ENCODE data around the gene PJA2.

PJA2 gene

GRCh38 chr5:109318455-109319108 lies 91.2 kb downstream of the PJA2 start:
- Histone ChIP-seq H2BK15ac (replicated peaks; ENCODE audit: low read depth) (no peak overlapping the region), H4K5ac (ENCODE audit: low read length) (no peak overlapping the region), H3K4me1 (ENCODE audit: control insufficient read depth, low read depth, low read length) (peaks cover 3% of the 10 kb centered on the region), H2BK120ac (ENCODE audit: low read depth, low read length) (no peak overlapping the region), H3K23ac (ENCODE audit: low read length) (no peak overlapping the region), H3K56ac (ENCODE audit: low read length) (no peak overlapping the region), H3K9ac (ENCODE audit: low read length) (no peak overlapping the region), H3K36me3 (ENCODE audit: control insufficient read depth, insufficient read depth, low read length) (no peaks in the 10 kb centered on the region), H3K79me1 (ENCODE audit: low read length) (no peaks in the 10 kb centered on the region), H3K4me2 (ENCODE audit: low read length) (no peak overlapping the region), H3K18ac (ENCODE audit: low read length) (no peak overlapping the region), H3K27me3 (ENCODE audit: insufficient read depth, low read length, poor library complexity) (no peaks in the 10 kb centered on the region), H4K8ac (ENCODE audit: low read depth, low read length) (no peak overlapping the region), H2BK5ac (ENCODE audit: low read length) (no peak overlapping the region), H2AK5ac (ENCODE audit: low read length) (no peak overlapping the region), H3K4ac (ENCODE audit: low read depth, low read length) (no peak overlapping the region), H3K79me2 (ENCODE audit: control insufficient read depth, insufficient read depth, low read length) (no peaks in the 10 kb centered on the region), H3K27ac (ENCODE audit: low read depth, low read length) (no peak overlapping the region), H3K4me3 (ENCODE audit: low read length) (no peak overlapping the region)
- WGBS (ENCODE audit: extremely low coverage, insufficient coverage, low lambda C conversion rate): no CpG with 5 or more reads among the region's 9 CpGs
- no peak for DNase-seq

DNA sequence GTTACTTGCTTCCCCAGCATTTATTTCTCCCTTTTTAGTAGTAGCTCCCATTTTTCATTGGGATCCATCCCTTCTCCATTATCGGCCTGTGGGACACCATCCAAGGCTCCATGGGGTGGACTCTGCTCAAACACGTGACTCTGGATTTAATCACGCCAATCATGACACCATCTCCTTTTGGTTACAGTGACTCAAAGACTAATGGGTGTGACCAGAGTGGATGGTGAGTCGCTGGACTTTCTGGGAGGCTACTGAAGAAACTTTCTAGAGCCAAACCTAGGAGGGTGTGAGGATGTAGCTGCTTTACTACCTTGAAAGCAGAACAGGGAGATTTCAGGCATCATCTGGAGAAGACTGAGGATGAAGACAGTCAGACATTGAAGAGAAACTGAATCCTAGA lies 93.1 kb downstream of the PJA2 start:
- Histone ChIP-seq H3K4ac (ENCODE audit: low read depth, low read length) (no peak overlapping the region), H4K8ac (ENCODE audit: low read depth, low read length) (no peak overlapping the region), H2AK5ac (ENCODE audit: low read length) (no peak overlapping the region), H4K5ac (ENCODE audit: low read length) (no peak overlapping the region), H3K56ac (ENCODE audit: low read length) (no peak overlapping the region), H2BK5ac (ENCODE audit: low read length) (no peak overlapping the region), H3K79me2 (ENCODE audit: control insufficient read depth, insufficient read depth, low read length) (no peaks in the 10 kb centered on the region), H3K27me3 (ENCODE audit: insufficient read depth, low read length, poor library complexity) (no peaks in the 10 kb centered on the region), H3K4me1 (ENCODE audit: control insufficient read depth, low read depth, low read length) (peaks cover 3% of the 10 kb centered on the region), H2BK120ac (ENCODE audit: low read depth, low read length) (no peak overlapping the region), H3K27ac (ENCODE audit: low read depth, low read length) (no peak overlapping the region), H3K23ac (ENCODE audit: low read length) (no peak overlapping the region), H3K4me3 (ENCODE audit: low read length) (no peak overlapping the region), H3K79me1 (ENCODE audit: low read length) (no peaks in the 10 kb centered on the region), H3K4me2 (ENCODE audit: low read length) (no peak overlapping the region), H2BK15ac (replicated peaks; ENCODE audit: low read depth) (no peak overlapping the region), H3K36me3 (ENCODE audit: control insufficient read depth, insufficient read depth, low read length) (no peaks in the 10 kb centered on the region), H3K18ac (ENCODE audit: low read length) (no peak overlapping the region), H3K9ac (ENCODE audit: low read length) (no peak overlapping the region)
- DNase-seq: no peak
- WGBS (ENCODE audit: extremely low coverage, insufficient coverage, low lambda C conversion rate): no CpG with 5 or more reads among the region's 4 CpGs

GRCh38 chr5:109315245-109315644 lies 94.5 kb downstream of the PJA2 start:
- DNase-seq: no peak
- Histone ChIP-seq H4K8ac (ENCODE audit: low read depth, low read length) (no peak overlapping the region), H3K36me3 (ENCODE audit: control insufficient read depth, insufficient read depth, low read length) (no peaks in the 10 kb centered on the region), H3K27me3 (ENCODE audit: insufficient read depth, low read length, poor library complexity) (no peaks in the 10 kb centered on the region), H2BK120ac (ENCODE audit: low read depth, low read length) (no peak overlapping the region), H3K27ac (ENCODE audit: low read depth, low read length) (no peak overlapping the region), H4K5ac (ENCODE audit: low read length) (no peak overlapping the region), H3K4me1 (ENCODE audit: control insufficient read depth, low read depth, low read length) (peaks cover 3% of the 10 kb centered on the region), H3K9ac (ENCODE audit: low read length) (no peak overlapping the region), H3K4ac (ENCODE audit: low read depth, low read length) (no peak overlapping the region), H3K18ac (ENCODE audit: low read length) (no peak overlapping the region), H3K4me3 (ENCODE audit: low read length) (no peak overlapping the region), H3K23ac (ENCODE audit: low read length) (no peak overlapping the region), H3K56ac (ENCODE audit: low read length) (no peak overlapping the region), H3K4me2 (ENCODE audit: low read length) (no peak overlapping the region), H3K79me1 (ENCODE audit: low read length) (no peaks in the 10 kb centered on the region), H2BK5ac (ENCODE audit: low read length) (no peak overlapping the region), H2AK5ac (ENCODE audit: low read length) (no peak overlapping the region), H2BK15ac (replicated peaks; ENCODE audit: low read depth) (no peak overlapping the region), H3K79me2 (ENCODE audit: control insufficient read depth, insufficient read depth, low read length) (no peaks in the 10 kb centered on the region)
- no CpG with 5 or more reads among the region's 1 CpG for WGBS (ENCODE audit: extremely low coverage, insufficient coverage, low lambda C conversion rate)

DNA sequence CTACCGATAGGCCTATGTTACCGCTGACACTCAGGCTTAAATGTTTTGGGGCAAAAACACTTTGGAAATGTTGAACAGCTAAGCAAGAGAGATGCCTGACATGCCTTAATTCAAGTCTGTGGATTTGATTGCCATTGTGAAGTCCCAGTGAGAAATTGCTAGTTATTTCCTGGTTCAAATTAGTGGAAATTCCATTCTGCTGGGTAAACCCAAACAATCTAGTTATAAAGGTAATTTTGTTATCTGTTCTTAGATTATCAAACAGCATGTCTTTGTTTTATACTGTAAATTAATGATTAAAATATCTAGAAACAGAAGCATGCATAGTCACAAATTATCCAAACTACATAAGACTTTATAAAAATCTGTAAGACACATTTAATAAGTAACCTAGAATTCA lies 96.6 kb downstream of the PJA2 start:
- Histone ChIP-seq H3K4me1 (ENCODE audit: control insufficient read depth, low read depth, low read length) (peaks cover 3% of the 10 kb centered on the region), H2BK15ac (replicated peaks; ENCODE audit: low read depth) (no peak overlapping the region), H3K79me2 (ENCODE audit: control insufficient read depth, insufficient read depth, low read length) (no peaks in the 10 kb centered on the region), H3K4ac (ENCODE audit: low read depth, low read length) (no peak overlapping the region), H4K5ac (ENCODE audit: low read length) (no peak overlapping the region), H3K36me3 (ENCODE audit: control insufficient read depth, insufficient read depth, low read length) (no peaks in the 10 kb centered on the region), H3K4me2 (ENCODE audit: low read length) (no peak overlapping the region), H2BK120ac (ENCODE audit: low read depth, low read length) (no peak overlapping the region), H3K56ac (ENCODE audit: low read length) (no peak overlapping the region), H3K79me1 (ENCODE audit: low read length) (no peaks in the 10 kb centered on the region), H3K9ac (ENCODE audit: low read length) (no peak overlapping the region), H2BK5ac (ENCODE audit: low read length) (no peak overlapping the region), H4K8ac (ENCODE audit: low read depth, low read length) (no peak overlapping the region), H3K18ac (ENCODE audit: low read length) (peak overlapping the region; percentile 13), H2AK5ac (ENCODE audit: low read length) (no peak overlapping the region), H3K27ac (ENCODE audit: low read depth, low read length) (no peak overlapping the region), H3K27me3 (ENCODE audit: insufficient read depth, low read length, poor library complexity) (no peaks in the 10 kb centered on the region), H3K23ac (ENCODE audit: low read length) (no peak overlapping the region), H3K4me3 (ENCODE audit: low read length) (no peak overlapping the region)
- peak; percentile 19 for DNase-seq
- WGBS (ENCODE audit: extremely low coverage, insufficient coverage, low lambda C conversion rate): no CpG with 5 or more reads among the region's 2 CpGs

DNA sequence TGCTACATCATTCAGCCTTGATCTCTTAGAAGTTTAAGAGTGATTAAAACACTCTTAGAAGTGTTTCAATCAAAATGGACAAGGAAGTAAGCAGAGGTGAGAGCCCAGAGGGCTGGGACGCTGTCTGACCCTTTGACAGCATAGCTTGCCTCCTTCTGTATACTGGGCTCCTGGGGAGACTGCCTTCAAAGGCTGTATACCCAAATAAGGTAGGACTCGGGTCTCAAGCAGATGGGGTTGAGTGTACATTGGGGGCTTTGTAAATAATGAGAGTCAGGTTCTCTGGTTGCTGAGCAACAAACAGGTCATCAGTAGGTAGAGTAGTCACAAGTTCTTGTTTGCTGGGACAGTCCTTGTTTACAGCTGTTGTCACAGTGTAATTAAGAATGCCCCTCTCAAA lies 97.1 kb downstream of the PJA2 start:
- no peak overlapping the region for H3K27ac ChIP-seq (ENCODE audit: low read depth, low read length)
- H2BK15ac ChIP-seq (replicated peaks; ENCODE audit: low read depth): no peak overlapping the region

GRCh38 chr5:109310315-109310714 lies 99.5 kb downstream of the PJA2 start:
- H2AK5ac ChIP-seq (ENCODE audit: low read length): no peak overlapping the region
- no peaks in the 10 kb centered on the region for H3K79me2 ChIP-seq (ENCODE audit: control insufficient read depth, insufficient read depth, low read length)
- H3K4me3 ChIP-seq (ENCODE audit: low read length): no peak overlapping the region
- H3K4me1 ChIP-seq (ENCODE audit: control insufficient read depth, low read depth, low read length): peaks cover 3% of the 10 kb centered on the region
- H2BK5ac ChIP-seq (ENCODE audit: low read length): no peak overlapping the region
- H2BK120ac ChIP-seq (ENCODE audit: low read depth, low read length): no peak overlapping the region
- no peaks in the 10 kb centered on the region for H3K27me3 ChIP-seq (ENCODE audit: insufficient read depth, low read length, poor library complexity)
- no peak overlapping the region for H3K18ac ChIP-seq (ENCODE audit: low read length)
- H3K56ac ChIP-seq (ENCODE audit: low read length): no peak overlapping the region
- no peak overlapping the region for H3K4me2 ChIP-seq (ENCODE audit: low read length)
- H3K23ac ChIP-seq (ENCODE audit: low read length): no peak overlapping the region
- no peak overlapping the region for H4K5ac ChIP-seq (ENCODE audit: low read length)
- H2BK15ac ChIP-seq (replicated peaks; ENCODE audit: low read depth): no peak overlapping the region
- H3K79me1 ChIP-seq (ENCODE audit: low read length): no peaks in the 10 kb centered on the region
- H3K9ac ChIP-seq (ENCODE audit: low read length): no peak overlapping the region
- H3K27ac ChIP-seq (ENCODE audit: low read depth, low read length): no peak overlapping the region
- no peak overlapping the region for H3K4ac ChIP-seq (ENCODE audit: low read depth, low read length)
- no peak for DNase-seq
- H4K8ac ChIP-seq (ENCODE audit: low read depth, low read length): no peak overlapping the region
- WGBS (ENCODE audit: extremely low coverage, insufficient coverage, low lambda C conversion rate): no CpG with 5 or more reads among the region's 3 CpGs
- H3K36me3 ChIP-seq (ENCODE audit: control insufficient read depth, insufficient read depth, low read length): no peaks in the 10 kb centered on the region

More for the DNA sequence above, 97.1 kb downstream of the PJA2 start:
- Histone ChIP-seq H3K27me3 (ENCODE audit: insufficient read depth, low read length, poor library complexity) (no peaks in the 10 kb centered on the region), H2BK120ac (ENCODE audit: low read depth, low read length) (no peak overlapping the region), H3K18ac (ENCODE audit: low read length) (peak overlapping the region; percentile 13), H4K8ac (ENCODE audit: low read depth, low read length) (no peak overlapping the region), H2AK5ac (ENCODE audit: low read length) (no peak overlapping the region), H3K4me1 (ENCODE audit: control insufficient read depth, low read depth, low read length) (peaks cover 3% of the 10 kb centered on the region), H3K4ac (ENCODE audit: low read depth, low read length) (no peak overlapping the region), H3K56ac (ENCODE audit: low read length) (no peak overlapping the region), H3K23ac (ENCODE audit: low read length) (no peak overlapping the region), H3K36me3 (ENCODE audit: control insufficient read depth, insufficient read depth, low read length) (no peaks in the 10 kb centered on the region), H3K9ac (ENCODE audit: low read length) (no peak overlapping the region), H3K4me3 (ENCODE audit: low read length) (no peak overlapping the region), H2BK5ac (ENCODE audit: low read length) (no peak overlapping the region), H3K79me1 (ENCODE audit: low read length) (no peaks in the 10 kb centered on the region), H3K79me2 (ENCODE audit: control insufficient read depth, insufficient read depth, low read length) (no peaks in the 10 kb centered on the region), H3K4me2 (ENCODE audit: low read length) (no peak overlapping the region), H4K5ac (ENCODE audit: low read length) (no peak overlapping the region)
- no CpG with 5 or more reads among the region's 2 CpGs for WGBS (ENCODE audit: extremely low coverage, insufficient coverage, low lambda C conversion rate)
- DNase-seq: peak; percentile 10
